Upper lobe of left lung (tissue), 4 donors: ENCODE data around the gene MRC2.

Experiments used
- CTCF ChIP-seq, 6 experiments: fragments of 450-650 bp in 4 of 6; fragments of 200-600 bp in 2 of 6; sonication (generic) in 2 of 6; IDR thresholded peaks; one replicate each; pipeline ENCODE4 v1.5.1; 2016 to 2019; ENCODE audit warnings: antibody characterized with exemption in 6 of 6
- POLR2A ChIP-seq, 4 donors: fragments of 450-650 bp; IDR thresholded peaks; one replicate each; pipeline ENCODE4 v1.5.1; 2016 to 2017; ENCODE audit warnings: antibody characterized with exemption in 4 of 4, mild to moderate bottlenecking in 2 of 4

- TF ChIP-seq POLR2A (IDR thresholded peaks at IDR 0.05) (no peak), CTCF (IDR thresholded peaks at IDR 0.05) (no peak)
Measured at GRCh38 chr17:62663304-62663703, 35.8 kb downstream of the MRC2 start.
